Transverse colon (tissue), 4 donors: ENCODE measurements around the gene DAZAP1. TPM values are rescaled to one million over a fixed set of nuclear protein-coding genes. Genes with fewer than 3 reads are reported as not detected.
"Not testable (repeated sequence)": the region's sequence is repeated elsewhere in the genome, so short reads cannot be mapped to it uniquely, and the experiment has no call there.

Experiments
- DNase-seq: peaks from one replicate; pipeline ENCODE4 v3.0.0-alpha.2; 2019
- H3K27ac ChIP-seq, 4 donors: fragments of 200-600 bp; sonication (generic); 2 replicates each; pipeline ENCODE4 v1.5.1; 2016 to 2018; ENCODE audit warnings: inconsistent platforms in 4 of 4
- H3K27me3 ChIP-seq: fragments of 200-600 bp; sonication (generic); 2 replicates; pipeline ENCODE4 v1.5.1; 2017; ENCODE audit warnings: inconsistent platforms
- H3K36me3 ChIP-seq, 4 donors: fragments of 200-600 bp; sonication (generic); 2 replicates each; pipeline ENCODE4 v1.5.1; 2017 to 2019; ENCODE audit warnings: inconsistent platforms in 4 of 4
- H3K4me1 ChIP-seq, 4 donors: fragments of 200-600 bp; sonication (generic); 2 replicates each; pipeline ENCODE4 v1.5.1; 2017 to 2020; ENCODE audit warnings: inconsistent platforms in 4 of 4
- H3K4me3 ChIP-seq, 4 donors: fragments of 200-600 bp; sonication (generic); 1 replicate in 1 of 4; 2 replicates in 3 of 4; pipeline versions ENCODE4 v1.5.1 to v1.6.1; 2017 to 2019; ENCODE audit warnings: inconsistent platforms in 4 of 4
- H3K9me3 ChIP-seq, 2 donors: fragments of 200-600 bp; sonication (generic); 2 replicates each; pipeline ENCODE4 v1.5.1; 2017 to 2019; ENCODE audit warnings: inconsistent platforms in 2 of 2
- CTCF ChIP-seq, 5 experiments: fragments of 200-600 bp in 3 of 5; fragments of 450-650 bp in 2 of 5; sonication (generic) in 3 of 5; IDR thresholded peaks; 1 replicate in 2 of 5; 2 replicates in 3 of 5; pipeline ENCODE4 v1.5.1; 2016 to 2017; ENCODE audit warnings: antibody characterized with exemption in 5 of 5, inconsistent platforms in 3 of 5, mild to moderate bottlenecking in 2 of 5, moderate library complexity in 1 of 5
- EP300 ChIP-seq: sonication (generic); formaldehyde crosslinking; IDR thresholded peaks from one replicate; pipeline ENCODE4 v1.6.1; 2017; ENCODE audit warnings: antibody characterized with exemption, low read depth
- POLR2A ChIP-seq: fragments of 450-650 bp; IDR thresholded peaks from one replicate; pipeline ENCODE4 v1.6.1; 2016; ENCODE audit warnings: antibody characterized with exemption, mild to moderate bottlenecking, moderate library complexity
- POLR2AphosphoS5 ChIP-seq, 3 donors: sonication (generic); formaldehyde crosslinking; IDR thresholded peaks; one replicate each; pipeline ENCODE4 v1.6.1; 2016; ENCODE audit warnings: antibody characterized with exemption in 3 of 3
- WGBS, 2 donors: methylation state at CpG; one replicate each; pipeline ENCODE4 v1.1.5; 2018; ENCODE audit warnings: low coverage in 1 of 2; 5-methylcytosine and 5-hydroxymethylcytosine counted together
- in situ Hi-C, 4 donors: fragments of 200-750 bp; cut with MboI; loops; one replicate each; pipeline versions ENCODE4 v1.15.0 to v1.15.1; 2017; ENCODE audit warnings: low sequenced_read_pairs in 3 of 4, low pct_ligation_motif_present in 1 of 4, low pct_unique_long_range_greater_than_20kb in 1 of 4
- intact Hi-C: fragments of 100-400 bp; cut with DNase I; formaldehyde crosslinking; loops from one replicate; pipeline ENCODE4 v1.15.1; 2023; ENCODE audit warnings: low total_unique reads
- total RNA-seq, 4 donors: library from RNA; depleted of rRNA; stranded (reverse); fragments of >200 nt; gene quantifications; one replicate each; pipeline ENCODE4 v1.1.0, GENCODE V29; 2016

Gene DAZAP1
- total RNA-seq, 4 donors from 2014 or later: 36.3 to 77.2 (median 41.6) TPM

GRCh38 chr19:1437609-1438008 is 30.2 kb downstream of the DAZAP1 start:
- in situ Hi-C loops: no loop called here
- Histone ChIP-seq H3K27me3 (no peaks in the 10 kb centered on the region), H3K4me1 (peaks cover 6 to 29% (median 19%) of the 10 kb centered on the region in 4 donors), H3K36me3 (peaks cover 0 to 37% (median 15%) of the 10 kb centered on the region in 4 donors), H3K9me3 (no peaks in the 10 kb centered on the region), H3K27ac (peak overlapping the region; percentile 47 to 90 (median 88)), H3K4me3 (peak overlapping the region in 1 of 4 donors; percentile 84)
- intact Hi-C loops: no loop called here
- no peak for DNase-seq
- no peak for TF ChIP-seq POLR2A
- TF ChIP-seq POLR2AphosphoS5 (IDR thresholded peaks at IDR 0.05): no peak
- no peak for TF ChIP-seq EP300
- no peak for TF ChIP-seq CTCF (IDR thresholded peaks at IDR 0.05)
- 55 to 63% methylated on average over 4 to 8 of the region's 8 CpGs for WGBS, 2 donors

- peak within 1 kb of the TSS; percentile 53 to 93 (median 84) for H3K4me3 ChIP-seq
- 1% methylated on average over 72 of the region's 100 CpGs; no CpG with 5 or more reads in 1 of the 2 donors for WGBS, 2 donors
Observed at GRCh38 chr19:1438035-1438932, 30.9 kb downstream of the DAZAP1 start, which contains the start of gene RPS15. Gene RPS15, plus strand, starts transcription at chr19:1438396. Its CDS starts 30 bp downstream, at chr19:1438426.

GRCh38 chr19:1438933-1439354 is 31.6 kb downstream of the DAZAP1 start:
- Histone ChIP-seq H3K27ac (peak overlapping the region; percentile 87 to 90 (median 90)), H3K27me3 (no peaks in the 10 kb centered on the region), H3K9me3 (no peaks in the 10 kb centered on the region), H3K4me1 (peaks cover 6 to 29% (median 19%) of the 10 kb centered on the region in 4 donors), H3K4me3 (peak overlapping the region; percentile 53 to 93 (median 84)), H3K36me3 (peaks cover 0 to 31% (median 10%) of the 10 kb centered on the region in 4 donors)
- in situ Hi-C loops (no loop called here), intact Hi-C loops (no loop called here)
- TF ChIP-seq POLR2AphosphoS5 (IDR thresholded peaks at IDR 0.05) (no peak), EP300 (no peak), POLR2A (no peak), CTCF (IDR thresholded peaks at IDR 0.05) (no peak)
- DNase-seq: no peak
- 2 to 6% methylated on average over 8 to 12 of the region's 26 CpGs for WGBS, 2 donors

More at GRCh38 chr19:1438035-1438932, 30.9 kb downstream of the DAZAP1 start, which contains the start of gene RPS15:
- no peaks in the 10 kb centered on the region for H3K27me3 ChIP-seq
- in situ Hi-C loops (no loop called here), intact Hi-C loops (no loop called here)
- peak; percentile 97 for DNase-seq
- H3K36me3 ChIP-seq: peaks cover 0 to 31% (median 12%) of the 10 kb centered on the region in 4 donors
- peaks cover 6 to 29% (median 19%) of the 10 kb centered on the region in 4 donors for H3K4me1 ChIP-seq
- H3K9me3 ChIP-seq: no peaks in the 10 kb centered on the region
- peak; percentile 91 to 98 (median 93) for TF ChIP-seq CTCF (IDR thresholded peaks at IDR 0.05)
- TF ChIP-seq EP300: no peak
- TF ChIP-seq POLR2AphosphoS5 (IDR thresholded peaks at IDR 0.05): peak; percentile 94 to 97 (median 97)
- peak; percentile 92 for TF ChIP-seq POLR2A
- peak within 1 kb of the TSS; percentile 87 to 90 (median 90) for H3K27ac ChIP-seq

GRCh38 chr19:1439525-1440417 is 32.4 kb downstream of the DAZAP1 start:
- DNase-seq, in situ Hi-C loops, H3K9me3 ChIP-seq, H3K27me3 ChIP-seq: not testable (repeated sequence)
- H3K4me3 ChIP-seq: peak overlapping the region; percentile 53 to 93 (median 84)
- intact Hi-C loops: loop anchor here (10.0 kb wide), 1 partner anchor 145 kb away; no protein-coding TSS in a partner anchor
- peaks cover 6 to 32% (median 21%) of the 10 kb centered on the region in 4 donors for H3K4me1 ChIP-seq
- WGBS, 2 donors: 81% methylated on average over 56 of the region's 57 CpGs; no CpG with 5 or more reads in 1 of the 2 donors
- H3K36me3 ChIP-seq: peaks cover 0 to 31% (median 10%) of the 10 kb centered on the region in 4 donors
- peak overlapping the region in 3 of 4 donors; percentile 87 to 90 (median 90) for H3K27ac ChIP-seq
